ENCODE data around the gene KIF3B. TPM values are rescaled to one million over a fixed set of nuclear protein-coding genes. Genes with fewer than 3 reads are reported as not detected.

Gene KIF3B
- total RNA-seq, 2 donors from 2014 or later, result 41.7 to 49.2 TPM

GRCh38 chr20:32312718-32313424 lies 35.4 kb downstream of the KIF3B start:
- no peak for TF ChIP-seq CTCF (IDR thresholded peaks at IDR 0.05)

GRCh38 chr20:32314768-32315167 lies 37.3 kb downstream of the KIF3B start:
- H3K9me3 ChIP-seq, result no peaks in the 10 kb centered on the region
- no peak overlapping the region for H3K4me3 ChIP-seq
- H3K27ac ChIP-seq, result no peak overlapping the region
- H3K36me3 ChIP-seq, result peaks cover 4% of the 10 kb centered on the region
- DNase-seq, result no peak
- TF ChIP-seq CTCF (IDR thresholded peaks at IDR 0.05), result no peak
- no peaks in the 10 kb centered on the region for H3K4me1 ChIP-seq
- intact Hi-C loops (cut with DNase I), result no loop called here
- no peak overlapping the region for H3K9ac ChIP-seq (ENCODE audit: low read depth in 2 of 2, low read length in 2 of 2)
- no peaks in the 10 kb centered on the region for H3K27me3 ChIP-seq

More at GRCh38 chr20:32312718-32313424, 35.4 kb downstream of the KIF3B start:
- intact Hi-C loops (cut with DNase I), result no loop called here
- Histone ChIP-seq H3K27ac (no peak overlapping the region), H3K4me1 (no peaks in the 10 kb centered on the region), H3K36me3 (no peaks in the 10 kb centered on the region), H3K9ac (ENCODE audit: low read depth in 2 of 2, low read length in 2 of 2) (no peak overlapping the region), H3K27me3 (no peaks in the 10 kb centered on the region), H3K4me3 (no peak overlapping the region), H3K9me3 (no peaks in the 10 kb centered on the region)
- DNase-seq, result no peak

GRCh38 chr20:32315399-32315798 lies 37.9 kb downstream of the KIF3B start:
- intact Hi-C loops (cut with DNase I), result no loop called here
- no peaks in the 10 kb centered on the region for H3K27me3 ChIP-seq
- H3K9ac ChIP-seq (ENCODE audit: low read depth in 2 of 2, low read length in 2 of 2), result no peak overlapping the region
- no peak for DNase-seq
- no peak overlapping the region for H3K27ac ChIP-seq
- no peak overlapping the region for H3K4me3 ChIP-seq
- peaks cover 4% of the 10 kb centered on the region for H3K36me3 ChIP-seq
- TF ChIP-seq CTCF (IDR thresholded peaks at IDR 0.05), result no peak
- H3K9me3 ChIP-seq, result no peaks in the 10 kb centered on the region
- no peaks in the 10 kb centered on the region for H3K4me1 ChIP-seq

GRCh38 chr20:32315891-32316290 lies 38.4 kb downstream of the KIF3B start:
- intact Hi-C loops (cut with DNase I), result no loop called here
- Histone ChIP-seq H3K27ac (no peak overlapping the region), H3K36me3 (peaks cover 4% of the 10 kb centered on the region), H3K4me1 (no peaks in the 10 kb centered on the region), H3K27me3 (no peaks in the 10 kb centered on the region), H3K9ac (ENCODE audit: low read depth in 2 of 2, low read length in 2 of 2) (no peak overlapping the region), H3K9me3 (no peaks in the 10 kb centered on the region), H3K4me3 (no peak overlapping the region)
- no peak for TF ChIP-seq CTCF (IDR thresholded peaks at IDR 0.05)
- DNase-seq, result no peak

- no peaks in the 10 kb centered on the region for H3K4me1 ChIP-seq
- H3K36me3 ChIP-seq, result peaks cover 4% of the 10 kb centered on the region
- no peak overlapping the region for H3K27ac ChIP-seq
- TF ChIP-seq CTCF (IDR thresholded peaks at IDR 0.05), result no peak
- no peak for DNase-seq
- no peak overlapping the region for H3K4me3 ChIP-seq
- no peak overlapping the region for H3K9ac ChIP-seq (ENCODE audit: low read depth in 2 of 2, low read length in 2 of 2)
- intact Hi-C loops (cut with DNase I), result no loop called here
- no peaks in the 10 kb centered on the region for H3K9me3 ChIP-seq
- no peaks in the 10 kb centered on the region for H3K27me3 ChIP-seq
Observed at GRCh38 chr20:32316667-32317066, 39.2 kb downstream of the KIF3B start.

Data from colonic mucosa (tissue), 4 donors.